Endometrium (tissue), 2 donors: ENCODE measurements around the gene AKIP1.

Experiments used
- FAIRE-seq: peaks from 2 replicates; lab custom pipeline; 2012; peaks lifted over from hg19 to GRCh38; lab: Jason Lieb, UNC
- donor health status: control.
- donor health status: control.

The AKIP1 gene

GRCh38 chr11:8961401-8961800 lies 50.4 kb downstream of the AKIP1 start:
- no peak for FAIRE-seq

GRCh38 chr11:8962841-8963240 lies 51.9 kb downstream of the AKIP1 start:
- no peak for FAIRE-seq

- no peak for FAIRE-seq
Observed at GRCh38 chr11:8963569-8964323, 52.8 kb downstream of the AKIP1 start.

GRCh38 chr11:8964324-8965320 lies 53.6 kb downstream of the AKIP1 start, which contains the start of gene TMEM9B:
TMEM9B (minus strand) TSS chr11:8964442; CDS start chr11:8964313, 129 bp downstream.
- no peak for FAIRE-seq

GRCh38 chr11:8967184-8967583 lies 56.2 kb downstream of the AKIP1 start:
- FAIRE-seq, result no peak
